H1 (cell line): Measurements from ENCODE around the gene AGT. TPM values are rescaled to one million over a fixed set of nuclear protein-coding genes. Genes with fewer than 3 reads are reported as not detected.

Experiments used
- CTCF ChIA-PET: fragments of 300-600 bp; sonication (Branson Sonifier 250); formaldehyde crosslinking; loops from one replicate; lab custom pipeline; 2021; ENCODE audit not compliant: partially characterized antibody; lab: Charles Lee
- POLR2A ChIA-PET: fragments of 300-600 bp; sonication (Branson Sonifier 250); formaldehyde crosslinking; loops from one replicate; lab custom pipeline; 2021; ENCODE audit warnings: inconsistent platforms; ENCODE audit not compliant: partially characterized antibody; lab: Charles Lee
- DNase-seq, 2 experiments: peaks; one replicate each; pipeline versions ENCODE4 v3.0.0 to v3.0.0-alpha.2; 2010 to 2022; ENCODE audit warnings: low spot score in 2 of 2, low read depth in 1 of 2, mixed read lengths in 1 of 2
- FAIRE-seq: peaks from 2 replicates; lab custom pipeline; 2011; peaks lifted over from hg19 to GRCh38; lab: Jason Lieb, UNC
- H2AFZ ChIP-seq: 2 replicates; pipeline ENCODE4 v1.8.1; 2012; ENCODE audit warnings: low read length, inconsistent platforms
- H2AK5ac ChIP-seq: 2 replicates; pipeline ENCODE4 v1.6.1; 2013; ENCODE audit warnings: low read depth, low read length
- H2BK120ac ChIP-seq: replicated peaks from 2 replicates; pipeline ENCODE3; 2013; ENCODE audit warnings: low read depth, low read length, inconsistent platforms
- H2BK12ac ChIP-seq: 2 replicates; pipeline ENCODE4 v1.6.1; 2013; ENCODE audit warnings: low read depth, low read length
- H2BK15ac ChIP-seq: 2 replicates; pipeline ENCODE4 v1.6.1; 2013; ENCODE audit warnings: low read length
- H2BK20ac ChIP-seq: 2 replicates; pipeline ENCODE4 v1.6.1; 2013; ENCODE audit warnings: low read length
- H2BK5ac ChIP-seq: 2 replicates; pipeline ENCODE4 v1.6.1; 2013; ENCODE audit warnings: low read depth, low read length
- H3K14ac ChIP-seq: 2 replicates; pipeline ENCODE4 v1.6.1; 2013; ENCODE audit warnings: inconsistent platforms; ENCODE audit not compliant: insufficient read length
- H3K18ac ChIP-seq: 2 replicates; pipeline ENCODE4 v1.6.1; 2013; ENCODE audit warnings: low read length; ENCODE audit errors: extremely low read depth
- H3K23ac ChIP-seq: 2 replicates; pipeline ENCODE4 v1.6.1; 2013; ENCODE audit warnings: inconsistent platforms; ENCODE audit not compliant: insufficient read length
- H3K23me2 ChIP-seq: 2 replicates; pipeline ENCODE4 v1.6.1; 2013; ENCODE audit warnings: low read depth, low read length
- H3K27ac ChIP-seq: 2 replicates; pipeline ENCODE4 v1.6.1; 2011; ENCODE audit warnings: low read depth, low read length, inconsistent platforms
- H3K27me3 ChIP-seq, 4 experiments: replicated peaks in 1 of 4; 1 replicate in 1 of 4; 2 replicates in 3 of 4; pipeline versions ENCODE4 v1.6.1 to v1.8.1; 2011 to 2013; ENCODE audit warnings: low read length in 3 of 4, mild to moderate bottlenecking in 3 of 4, inconsistent platforms in 2 of 4, mixed read lengths in 2 of 4, moderate library complexity in 1 of 4; ENCODE audit not compliant: control insufficient read depth in 3 of 4, insufficient read depth in 3 of 4; ENCODE audit errors: extremely low read depth in 1 of 4
- H3K36me3 ChIP-seq, 4 experiments: 2 replicates each; pipeline versions ENCODE4 v1.6.1 to v1.8.1; 2011 to 2013; ENCODE audit warnings: mild to moderate bottlenecking in 4 of 4, low read length in 3 of 4, moderate library complexity in 2 of 4, control low read depth in 1 of 4, inconsistent platforms in 1 of 4; ENCODE audit not compliant: insufficient read depth in 4 of 4, control insufficient read depth in 2 of 4
- H3K4ac ChIP-seq: replicated peaks from 2 replicates; pipeline ENCODE3; 2013; ENCODE audit warnings: low read length, low read depth, mixed read lengths, inconsistent platforms; ENCODE audit not compliant: insufficient read length
- H3K4me1 ChIP-seq, 4 experiments: replicated peaks in 1 of 4; 1 replicate in 1 of 4; 2 replicates in 3 of 4; pipeline versions ENCODE4 v1.6.1 to v1.8.1; 2011 to 2013; ENCODE audit warnings: low read length in 3 of 4, inconsistent platforms in 2 of 4, mixed read lengths in 1 of 4; ENCODE audit not compliant: insufficient read depth in 4 of 4, control insufficient read depth in 3 of 4
- H3K4me2 ChIP-seq, 2 experiments: 2 replicates each; pipeline versions ENCODE4 v1.6.1 to v1.8.1; 2011 to 2013; ENCODE audit warnings: low read depth in 2 of 2, low read length in 2 of 2, control low read depth in 1 of 2, inconsistent platforms in 1 of 2, mild to moderate bottlenecking in 1 of 2; ENCODE audit not compliant: insufficient read depth in 1 of 2
- H3K4me3 ChIP-seq, 4 experiments: fragments of 200-600, 300-600 bp in 1 of 4; sonication (generic), shearing (Covaris generic), sonication (Bioruptor Twin) in 1 of 4; 2 replicates each; pipeline versions ENCODE4 v1.5.1 to v1.8.1; 2011 to 2016; ENCODE audit warnings: low read length in 4 of 4, low read depth in 3 of 4, control low read depth in 2 of 4, inconsistent platforms in 2 of 4, mild to moderate bottlenecking in 2 of 4, mixed read lengths in 1 of 4, moderate library complexity in 1 of 4; ENCODE audit not compliant: insufficient read depth in 2 of 4; ENCODE audit errors: extremely low read depth in 1 of 4
- H3K56ac ChIP-seq: replicated peaks from 2 replicates; pipeline ENCODE3; 2013; ENCODE audit warnings: low read depth, mild to moderate bottlenecking, mixed read lengths, low read length, inconsistent platforms; ENCODE audit not compliant: insufficient read length
- H3K79me1 ChIP-seq: 2 replicates; pipeline ENCODE4 v1.6.1; 2013; ENCODE audit warnings: low read depth, low read length, control low read depth
- H3K79me2 ChIP-seq, 2 experiments: 2 replicates each; pipeline versions ENCODE4 v1.6.1 to v1.8.1; 2012 to 2013; ENCODE audit warnings: low read length in 2 of 2, mild to moderate bottlenecking in 2 of 2, inconsistent platforms in 1 of 2; ENCODE audit not compliant: insufficient read depth in 2 of 2, control insufficient read depth in 1 of 2
- H3K9ac ChIP-seq, 4 experiments: replicated peaks in 1 of 4; 1 replicate in 1 of 4; 2 replicates in 3 of 4; pipeline versions ENCODE4 v1.6.1 to v1.8.1; 2011 to 2013; ENCODE audit warnings: low read depth in 3 of 4, low read length in 3 of 4, control low read depth in 2 of 4, mild to moderate bottlenecking in 2 of 4, moderate library complexity in 2 of 4, inconsistent platforms in 1 of 4; ENCODE audit errors: extremely low read depth in 1 of 4
- H3K9me3 ChIP-seq, 2 experiments: 2 replicates each; pipeline versions ENCODE4 v1.6.1 to v1.8.1; 2012 to 2013; ENCODE audit warnings: mild to moderate bottlenecking in 2 of 2, moderate library complexity in 2 of 2, control low read depth in 1 of 2, inconsistent platforms in 1 of 2, low read depth in 1 of 2, low read length in 1 of 2, mixed read lengths in 1 of 2; ENCODE audit not compliant: insufficient read depth in 2 of 2
- H4K20me1 ChIP-seq, 2 experiments: replicated peaks in 1 of 2; 2 replicates each; pipeline versions ENCODE3 to v1.8.1; 2011 to 2013; ENCODE audit warnings: inconsistent platforms in 2 of 2, low read length in 2 of 2, mild to moderate bottlenecking in 1 of 2; ENCODE audit not compliant: insufficient read depth in 2 of 2, control insufficient read depth in 1 of 2
- H4K5ac ChIP-seq: 2 replicates; pipeline ENCODE4 v1.6.1; 2013; ENCODE audit warnings: low read length, low read depth, mixed read lengths, inconsistent platforms; ENCODE audit not compliant: insufficient read length
- H4K8ac ChIP-seq: 2 replicates; pipeline ENCODE4 v1.8.0; 2013; ENCODE audit warnings: mild to moderate bottlenecking, moderate library complexity, low read length, inconsistent platforms; ENCODE audit not compliant: insufficient read depth; ENCODE audit errors: extremely low read depth
- H4K91ac ChIP-seq: replicated peaks from 2 replicates; pipeline ENCODE3; 2013; ENCODE audit warnings: low read length, mixed read lengths, inconsistent platforms; ENCODE audit not compliant: insufficient read length
- CEBPB ChIP-seq: IDR thresholded peaks from 2 replicates; pipeline ENCODE4 v1.6.1; 2012; ENCODE audit warnings: low read depth, low read length
- HDAC2 ChIP-seq, 2 experiments: fragments of 300-600 bp in 1 of 2; sonication (generic) in 1 of 2; IDR thresholded peaks; 2 replicates each; pipeline ENCODE4 v1.6.1; 2011 to 2012; ENCODE audit warnings: low read depth in 2 of 2, low read length in 2 of 2, mild to moderate bottlenecking in 2 of 2, moderate library complexity in 2 of 2, borderline replicate concordance in 1 of 2, inconsistent platforms in 1 of 2
- JUN ChIP-seq: IDR thresholded peaks from 2 replicates; pipeline ENCODE4 v1.6.1; 2011; ENCODE audit warnings: low read depth, mild to moderate bottlenecking, improper control_type of control experiment, low read length
- PHF8 ChIP-seq: fragments of 200-600 bp; sonication (generic); conservative IDR thresholded peaks from 2 replicates; pipeline ENCODE4 v1.7.1; 2012; ENCODE audit warnings: low read depth, mild to moderate bottlenecking, inconsistent platforms, low read length, moderate library complexity
- RBBP5 ChIP-seq: IDR thresholded peaks from 2 replicates; pipeline ENCODE4 v1.7.1; 2012; ENCODE audit warnings: low read depth, mild to moderate bottlenecking, inconsistent platforms, low read length, moderate library complexity, borderline replicate concordance
- SIN3A ChIP-seq, 2 experiments: IDR thresholded peaks in 1 of 2; conservative IDR thresholded peaks in 1 of 2; 2 replicates each; pipeline ENCODE4 v1.6.1; 2011 to 2012; ENCODE audit warnings: low read length in 2 of 2, improper control_type of control experiment in 1 of 2, low read depth in 1 of 2, mild to moderate bottlenecking in 1 of 2
- TAF7 ChIP-seq: optimal IDR thresholded peaks from 2 replicates; pipeline ENCODE3; 2011; ENCODE audit warnings: low read depth, mild to moderate bottlenecking, inconsistent platforms, low read length, moderate library complexity, borderline replicate concordance
- TCF12 ChIP-seq: IDR thresholded peaks from 2 replicates; pipeline ENCODE4 v1.6.1; 2011; ENCODE audit warnings: low read depth, mild to moderate bottlenecking, low read length
- WGBS, 2 experiments: shearing (Covaris generic) in 1 of 2; methylation state at CpG; one replicate each; pipeline versions ENCODE4 v1.1.6 to v1.1.7; 2013 to 2015; ENCODE audit warnings: low lambda C conversion rate in 2 of 2, mixed read lengths in 2 of 2, inconsistent platforms in 1 of 2, low coverage in 1 of 2, missing lambda C conversion rate in 1 of 2; ENCODE audit not compliant: insufficient replicate concordance in 2 of 2, insufficient coverage in 1 of 2, insufficient read length in 1 of 2; ENCODE audit errors: extremely low coverage in 1 of 2, missing lambda C conversion rate in 1 of 2; 5-methylcytosine and 5-hydroxymethylcytosine counted together
- polyA plus RNA-seq, 7 experiments: library from polyadenylated mRNA; depleted of rRNA in 3 of 7; stranded (reverse) in 5 of 7; unstranded in 2 of 7; fragments of >200 nt in 5 of 7; fragments of 200-250 nt in 2 of 7; gene quantifications; 1 replicate in 5 of 7; 2 replicates in 1 of 7; 4 replicates in 1 of 7; pipeline versions ENCODE4 v1.2.1 to v1.2.3, GENCODE V29; 2011 to 2013; ENCODE audit warnings: missing spikeins in 2 of 7, mixed read lengths in 2 of 7
- total RNA-seq: library from RNA; stranded (reverse); fragmentation: NEBNext Ultra II Directional; extraction: Animal tissue kit (Norgen Biotek cat#: 25700); gene quantifications from 2 replicates; pipeline ENCODE4 v1.2.1, GENCODE V29; 2021
- TF ChIP-seq, protein P1 (sequence below): IDR thresholded peaks from 2 replicates; pipeline ENCODE4 v1.6.1; 2011; ENCODE audit warnings: low read length, improper control_type of control experiment

The AGT gene
- total and polyA plus RNA-seq, 2 of the 8 experiments (the other 6 are each of a cell fraction or from before 2014, with no cell fraction given) = 0.20 TPM; not detected in 1

DNA sequence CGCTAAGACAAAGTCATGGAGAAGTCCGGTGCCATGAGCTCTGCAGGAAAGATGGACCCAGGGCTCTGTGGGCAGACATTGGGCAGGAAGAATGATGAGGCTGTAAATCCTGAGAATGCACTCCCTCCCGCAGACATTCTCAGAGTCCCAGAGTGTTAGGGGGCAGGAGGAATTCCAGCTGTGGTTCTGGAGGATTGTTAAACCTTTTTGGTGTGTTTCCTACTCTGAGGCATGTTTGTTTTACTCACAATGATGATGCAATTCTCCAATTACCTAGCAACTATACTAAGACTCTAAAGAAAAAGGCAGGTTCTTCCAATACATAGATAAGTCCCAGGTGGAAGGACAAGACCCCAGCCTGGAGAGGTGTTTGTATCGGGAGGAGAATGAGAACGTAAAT, 30.5 kb upstream of the AGT start:
- Histone ChIP-seq H3K4ac (no peak overlapping the region), H2BK5ac (no peak overlapping the region), H4K91ac (no peak overlapping the region), H2AFZ (peak overlapping the region; percentile 5; the same call in 1 of the 2 replicates), H2BK120ac (no peak overlapping the region), H2BK15ac (no peak overlapping the region), H2AK5ac (no peak overlapping the region), H4K20me1 (no peaks in the 10 kb centered on the region), H3K27me3 (no peaks in the 10 kb centered on the region; a peak in 1 of 7 replicates), H3K56ac (no peak overlapping the region), H3K79me2 (no peaks in the 10 kb centered on the region), H2BK20ac (0 out of 2 replicates have a peak overlapping the region, but pooled peaks have one; percentile 7), H3K9me3 (no peaks in the 10 kb centered on the region), H2BK12ac (no peak overlapping the region), H3K4me3 (no peak overlapping the region), H3K79me1 (no peaks in the 10 kb centered on the region), H3K4me1 (peaks cover 0 to 4% (median 0%) of the 10 kb centered on the region in 4 experiments; a peak in 3 of 7 replicates), H3K23ac (no peak overlapping the region), H3K4me2 (no peak overlapping the region), H4K8ac (no peak overlapping the region), H3K14ac (no peak overlapping the region), H3K18ac (no peak overlapping the region), H3K27ac (no peak overlapping the region), H3K9ac (no peak overlapping the region), H4K5ac (no peak overlapping the region), H3K36me3 (no peaks in the 10 kb centered on the region), H3K23me2 (no peaks in the 10 kb centered on the region)
- no peak for TF ChIP-seq SIN3A (conservative IDR thresholded peaks at IDR 0.05 in 1 of 2, IDR thresholded peaks at IDR 0.05 in 1 of 2; ENCODE audit: low read depth in 1 of 2, low read length in 2 of 2)
- 0 out of 2 replicates have a peak, but pooled peaks have one; percentile 32 for TF ChIP-seq CEBPB
- no peak for TF ChIP-seq RBBP5
- no peak for TF ChIP-seq TAF7
- no peak for TF ChIP-seq TCF12
- TF ChIP-seq, protein P1, sequence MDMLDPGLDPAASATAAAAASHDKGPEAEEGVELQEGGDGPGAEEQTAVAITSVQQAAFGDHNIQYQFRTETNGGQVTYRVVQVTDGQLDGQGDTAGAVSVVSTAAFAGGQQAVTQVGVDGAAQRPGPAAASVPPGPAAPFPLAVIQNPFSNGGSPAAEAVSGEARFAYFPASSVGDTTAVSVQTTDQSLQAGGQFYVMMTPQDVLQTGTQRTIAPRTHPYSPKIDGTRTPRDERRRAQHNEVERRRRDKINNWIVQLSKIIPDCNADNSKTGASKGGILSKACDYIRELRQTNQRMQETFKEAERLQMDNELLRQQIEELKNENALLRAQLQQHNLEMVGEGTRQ = no peak
- no peak for TF ChIP-seq PHF8
- TF ChIP-seq HDAC2 (IDR thresholded peaks at IDR 0.05; ENCODE audit: borderline replicate concordance in 1 of 2, low read depth in 2 of 2, low read length in 2 of 2) = no peak
- TF ChIP-seq JUN = no peak
- CTCF ChIA-PET = interaction anchor here (1.5 to 2.1 kb wide), 4 partner anchors 17 to 102 kb away, joined by 4 to 8 read pairs (median 5); partner anchors contain the start of gene COG2
- DNase-seq (no peak), FAIRE-seq (no peak)
- POLR2A ChIA-PET = interaction anchor here (1.2 to 1.4 kb wide), 2 partner anchors 9 to 15 kb away, joined by 3 to 5 read pairs; no protein-coding TSS in a partner anchor
- WGBS, 2 experiments = 82% methylated on average over 5 of the region's 5 CpGs; no CpG with 5 or more reads in 1 of the 2 experiments
